GM21786 (cell line): ENCODE measurements around the gene RSPH4A.
"Not testable (repeated sequence)": the region's sequence is repeated elsewhere in the genome, so short reads cannot be mapped to it uniquely, and the experiment has no call there.

Source experiments
- ATAC-seq: cut with Tn5 transposase; IDR thresholded peaks from one replicate; pipeline ENCODE4 v1.9.1; 2021; ENCODE audit not compliant: unreplicated experiment

The RSPH4A gene

GRCh38 chr6:116625872-116626271, 9.6 kb downstream of the RSPH4A start:
- ATAC-seq = no peak

DNA sequence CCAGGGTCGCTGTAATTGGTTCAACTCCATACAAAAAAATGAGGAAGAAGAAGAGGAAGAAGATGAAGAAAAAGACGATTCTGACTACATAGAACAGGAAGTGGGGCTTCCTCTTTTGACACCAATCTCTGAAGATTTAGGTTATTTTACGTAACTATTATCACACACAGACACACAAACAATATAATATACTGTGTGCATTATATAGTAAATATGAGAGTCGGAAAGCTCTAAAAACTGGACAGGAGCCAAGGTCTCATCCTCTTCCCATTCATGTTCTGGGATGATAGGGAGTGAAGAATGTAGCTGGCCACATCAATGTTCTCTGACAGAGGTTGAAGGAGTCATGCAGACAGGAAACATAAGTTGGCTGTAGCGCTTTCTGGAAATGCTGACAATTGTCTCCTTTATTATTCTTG, 13.3 kb downstream of the RSPH4A start:
- no peak for ATAC-seq

DNA sequence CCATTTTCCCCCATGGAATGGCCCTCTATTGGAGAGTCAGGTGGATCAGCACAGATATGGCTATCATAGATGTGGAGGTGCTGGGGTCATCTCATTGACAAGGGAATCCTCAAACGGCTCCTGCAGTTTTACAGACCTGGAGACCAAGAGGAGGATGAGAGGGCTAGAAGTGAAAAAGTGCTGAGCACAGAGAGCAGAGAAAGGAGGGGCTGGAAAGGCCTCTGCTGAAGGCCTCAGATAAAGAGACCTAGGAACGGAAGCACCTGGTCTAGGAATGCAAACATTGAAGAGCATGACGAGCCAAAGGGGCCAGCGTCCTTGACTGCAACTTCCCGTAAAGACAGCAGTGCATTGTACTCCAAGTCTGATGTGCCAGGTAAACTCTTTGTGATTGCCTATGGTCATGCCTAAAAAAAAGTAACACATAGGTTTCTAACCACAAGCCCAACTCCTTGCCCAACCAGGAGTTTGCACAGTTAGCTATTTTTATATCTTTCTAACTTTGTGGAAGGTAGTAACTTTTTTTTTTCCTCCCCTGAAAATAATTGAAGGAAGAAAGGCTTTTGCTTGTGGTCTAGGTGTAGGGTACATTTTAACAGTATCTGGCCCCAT, 15.2 kb downstream of the RSPH4A start:
- ATAC-seq = no peak

DNA sequence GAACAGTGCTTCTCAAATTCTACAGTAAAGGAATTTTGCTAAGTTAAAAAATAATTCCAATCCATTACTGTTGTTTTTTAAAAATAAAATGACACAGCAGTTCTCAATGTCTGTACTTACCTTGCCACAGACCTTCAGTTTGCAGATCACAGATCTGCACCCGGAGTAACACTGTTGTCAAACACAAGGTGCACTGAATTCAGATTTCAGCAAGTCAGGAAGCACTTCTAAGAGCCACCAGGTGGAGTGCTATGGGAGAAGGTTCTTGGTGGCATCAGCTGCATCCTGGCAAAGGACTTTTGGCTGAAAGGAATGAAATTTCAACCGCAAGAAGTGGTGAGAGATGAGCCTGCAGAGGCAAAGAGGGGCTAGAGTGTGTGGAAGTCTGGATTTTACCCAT, 17.4 kb downstream of the RSPH4A start:
- no peak for ATAC-seq

GRCh38 chr6:116648156-116648555, 31.9 kb downstream of the RSPH4A start:
- ATAC-seq = no peak

DNA sequence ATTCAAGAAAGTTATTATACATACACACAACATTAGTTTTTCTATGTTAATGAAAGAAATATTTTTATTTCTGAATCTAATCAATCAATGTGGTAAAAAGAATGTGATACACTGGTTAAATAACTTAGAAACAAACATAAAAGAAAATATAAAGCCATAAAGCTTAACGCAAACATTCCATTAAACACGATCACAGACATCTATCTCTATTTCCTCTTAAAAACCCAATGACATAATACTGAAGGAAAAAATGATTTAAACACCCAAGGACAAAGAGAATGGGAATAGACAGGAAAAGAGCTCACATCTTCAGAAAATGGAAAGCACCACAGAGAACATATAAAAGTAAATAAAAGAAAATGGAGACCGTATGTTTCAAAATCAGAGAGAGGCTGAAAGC, 32.9 kb downstream of the RSPH4A start:
- no peak for ATAC-seq

DNA sequence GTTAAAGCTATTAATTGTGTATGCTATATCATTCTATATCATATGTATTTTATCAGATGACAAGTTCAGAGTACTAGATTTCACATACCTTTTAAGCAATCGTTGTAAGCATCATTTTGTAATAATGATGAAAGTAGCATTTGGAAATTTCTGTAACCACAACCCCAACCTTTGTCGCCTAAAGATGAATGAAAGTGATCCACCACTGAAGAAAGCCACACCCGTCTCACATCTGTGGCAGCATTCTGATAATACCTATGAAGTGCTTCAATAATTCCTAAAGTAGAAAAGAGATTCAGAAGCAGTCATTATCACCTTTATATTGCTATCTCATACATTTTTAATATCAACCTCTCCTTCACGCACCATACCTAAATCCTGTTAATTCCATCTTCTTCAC, 35.6 kb downstream of the RSPH4A start:
- ATAC-seq = no peak

DNA sequence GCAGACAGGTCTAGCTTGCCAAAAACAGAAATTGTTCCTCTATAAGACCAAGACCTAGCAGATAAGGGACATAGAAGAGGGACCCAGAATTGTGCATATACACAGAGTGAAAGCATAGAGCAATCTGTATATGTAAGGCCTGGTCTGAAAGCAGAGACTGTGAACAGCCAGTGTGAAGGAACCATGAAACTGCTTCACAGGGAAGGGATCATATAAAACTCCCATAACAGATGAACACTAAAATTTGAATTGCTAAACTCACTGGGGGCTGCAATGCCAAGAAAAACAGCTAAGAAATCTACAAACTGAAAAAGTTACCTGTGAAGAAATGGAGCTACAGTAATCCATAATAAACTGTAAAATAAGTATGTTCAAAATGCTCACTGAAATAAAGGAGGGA, 45.3 kb downstream of the RSPH4A start:
- no peak for ATAC-seq

- ATAC-seq = no peak
Observed at GRCh38 chr6:116662202-116662601, 45.9 kb downstream of the RSPH4A start.

GRCh38 chr6:116663308-116663707, 47.0 kb downstream of the RSPH4A start:
- ATAC-seq = no peak

- not testable (repeated sequence) for ATAC-seq
Observed at GRCh38 chr6:116664169-116664568, 47.9 kb downstream of the RSPH4A start.

DNA sequence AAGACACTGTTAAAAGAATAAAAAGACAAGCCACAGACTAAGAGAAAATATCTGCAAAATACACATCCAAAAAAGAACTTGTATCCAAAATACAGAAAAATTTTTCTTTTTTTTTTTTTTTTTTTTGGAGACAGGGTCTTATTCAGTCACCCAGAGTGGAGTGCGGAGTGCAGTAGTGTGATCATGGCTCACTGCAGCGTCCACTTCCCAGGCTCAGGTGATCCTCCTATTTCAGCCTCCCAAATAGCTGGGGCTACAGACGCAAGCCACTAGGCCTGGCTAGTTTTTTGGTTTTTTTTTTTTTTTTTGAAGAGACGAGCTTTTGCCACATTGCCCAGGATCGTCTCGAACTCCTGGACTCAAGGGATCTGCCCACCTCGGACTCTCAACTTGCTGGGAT, 49.2 kb downstream of the RSPH4A start:
- no peak for ATAC-seq

GRCh38 chr6:116666869-116667268, 50.6 kb downstream of the RSPH4A start:
- ATAC-seq = peak; percentile 46

DNA sequence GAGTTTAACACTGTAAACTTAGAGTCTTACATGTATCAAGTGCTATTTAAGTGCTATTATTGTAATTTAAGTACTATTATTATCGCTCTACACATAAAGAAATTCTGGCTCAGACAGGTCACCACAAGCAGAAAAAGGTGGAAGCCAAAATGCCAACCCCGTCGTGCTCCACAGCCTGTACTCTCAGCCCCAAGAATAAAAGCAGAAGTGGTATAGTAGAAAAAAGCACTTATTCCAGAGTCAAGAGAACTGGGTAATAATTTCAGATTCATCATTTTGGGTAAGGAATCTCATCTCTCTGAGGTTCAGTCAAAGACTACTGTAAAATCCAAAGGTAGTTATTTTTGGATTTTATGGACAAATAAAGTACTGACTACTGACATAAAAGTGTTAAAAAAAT, 51.3 kb downstream of the RSPH4A start:
- ATAC-seq = peak; percentile 34

DNA sequence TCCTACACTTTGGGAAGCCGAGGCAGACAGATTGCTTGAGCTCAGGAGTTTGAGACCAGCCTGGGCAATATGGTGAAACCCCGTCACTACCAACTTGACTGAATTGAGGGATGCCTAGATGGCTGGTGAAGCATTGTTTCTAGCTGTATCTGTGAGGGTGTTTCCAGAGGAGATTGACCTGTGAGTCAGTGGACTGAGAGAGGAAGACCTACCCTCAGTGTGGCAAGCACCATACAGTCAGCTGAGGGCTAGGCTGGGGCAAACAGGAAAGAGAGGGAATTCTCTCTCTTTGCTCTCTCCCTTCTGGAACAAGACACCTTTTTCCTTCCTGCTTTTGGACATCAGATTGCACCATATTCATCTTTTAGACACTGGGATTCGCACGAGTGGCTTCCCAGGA, 56.0 kb downstream of the RSPH4A start:
- no peak for ATAC-seq

GRCh38 chr6:116676021-116676420, 59.7 kb downstream of the RSPH4A start:
- no peak for ATAC-seq

GRCh38 chr6:116680880-116681672, 64.8 kb downstream of the RSPH4A start, which contains the start of gene KPNA5:
TSS of gene KPNA5 (plus strand) at chr6:116681211. CDS start at chr6:116681335, 124 bp downstream.
- ATAC-seq = peak; percentile 95

DNA sequence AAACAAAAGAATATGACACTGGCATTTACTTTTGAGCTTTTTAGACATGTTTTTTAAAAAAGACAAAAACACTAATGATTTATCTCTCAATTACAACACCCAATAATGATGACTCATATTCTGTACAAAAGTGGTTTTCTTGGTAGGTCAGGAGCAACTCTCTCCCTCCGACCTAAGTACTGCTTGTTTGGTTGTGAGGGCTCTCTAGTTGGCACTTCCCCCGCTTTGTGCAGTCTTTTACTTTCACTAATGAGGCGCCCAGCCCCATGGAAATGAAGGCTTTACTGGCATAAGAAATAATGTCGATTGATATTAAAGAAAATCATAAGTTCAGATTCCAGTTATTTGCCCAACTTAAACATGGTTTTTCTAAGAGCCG, 66.0 kb downstream of the RSPH4A start:
- no peak for ATAC-seq
